Right cardiac atrium (tissue), 5 donors: ENCODE data around the gene GHR. TPM values are rescaled to one million over a fixed set of nuclear protein-coding genes. Genes with fewer than 3 reads are reported as not detected.

Source experiments
- ATAC-seq, 2 donors: fragments of 200-7000 bp; cut with Tn5 transposase; one replicate each; pipeline versions ENCODE4 v1.8.0 to v1.9.1; 2020; ENCODE audit warnings: moderate library complexity in 2 of 2, mild to moderate bottlenecking in 1 of 2
- DNase-seq, 3 donors: peaks; one replicate each; pipeline ENCODE4 v3.0.0-alpha.2; 2020
- H3K27ac ChIP-seq: one replicate; pipeline ENCODE4 v1.5.1; 2013; ENCODE audit warnings: mild to moderate bottlenecking, low read length, control low read depth, moderate library complexity
- H3K27me3 ChIP-seq: one replicate; pipeline ENCODE4 v1.6.1; 2013; ENCODE audit not compliant: control insufficient read depth, insufficient read depth
- H3K4me1 ChIP-seq: one replicate; pipeline ENCODE4 v1.6.1; 2013; ENCODE audit warnings: low read length; ENCODE audit not compliant: control insufficient read depth, insufficient read depth
- H3K4me3 ChIP-seq: one replicate; pipeline ENCODE4 v1.5.1; 2013; ENCODE audit warnings: low read length, control low read depth
- H3K9me3 ChIP-seq: one replicate; pipeline ENCODE4 v1.6.1; 2013; ENCODE audit warnings: low read length; ENCODE audit not compliant: control insufficient read depth
- WGBS: extraction: QIAGEN DNeasy Blood & Tissue Kit; methylation state at CpG from one replicate; pipeline ENCODE4 v1.1.7; 2013; 5-methylcytosine and 5-hydroxymethylcytosine counted together
- intact Hi-C, 4 donors: fragments of 100-400 bp; cut with DNase I; formaldehyde crosslinking; loops; one replicate each; pipeline versions ENCODE4 v1.11.0 to v1.14.0; 2022 to 2023
- long read RNA-seq, 4 donors: library from polyadenylated mRNA; unstranded; transcript quantifications; one replicate each; pipeline ENCODE4 v2.0.0, GENCODE V29; 2020 to 2021
- polyA plus RNA-seq: library from polyadenylated mRNA; stranded (reverse); fragments of 200-250 nt; gene quantifications from one replicate; pipeline ENCODE4 v1.2.3, GENCODE V29; 2013
- total RNA-seq, 4 donors: library from RNA; stranded (reverse); fragmentation: NEBNext Ultra II Directional; extraction: Animal tissue kit (Norgen Biotek cat#: 25700); gene quantifications; one replicate each; pipeline ENCODE4 v1.2.1, GENCODE V29; 2021
- donor health status: healthy with polysubstance abuse.
- donor health status: DM: no; HTN: yes; CAD: no.
- donor health status: DM: no; HTN: no; CAD: no.
- donor health status: DM: no; HTN: yes; CAD: no; lungs with severe emphysema.
- donor health status: DM: yes; HTN: yes; CAD: no.

The GHR gene
- total RNA-seq (10 to 100 TPM; 14.0 to 21.8 (median 18.0) TPM), polyA plus RNA-seq (8.1 TPM)
- long read RNA-seq, donor 1, partial matches to known transcripts, result 0 of 16 reads
- long read RNA-seq, donor 1, other reads (novel, unspliced or antisense), result 16 of 16 reads
- long read RNA-seq, donor 2, full-length matches to known transcripts, result 2 of 12 reads
- long read RNA-seq, donor 2, partial matches to known transcripts, result 0 of 12 reads
- long read RNA-seq, donor 2, other reads (novel, unspliced or antisense), result 10 of 12 reads
- long read RNA-seq, donor 3, full-length matches to known transcripts, result 1 of 15 reads
- long read RNA-seq, donor 3, partial matches to known transcripts, result 13 of 15 reads
- long read RNA-seq, donor 3, other reads (novel, unspliced or antisense), result 1 of 15 reads
- long read RNA-seq, donor 4, full-length matches to known transcripts, result 7 of 8 reads
- long read RNA-seq, donor 4, partial matches to known transcripts, result 0 of 8 reads
- long read RNA-seq, donor 4, other reads (novel, unspliced or antisense), result 1 of 8 reads

GRCh38 chr5:42423285-42424165, at the start of gene GHR:
TSS of gene GHR (plus strand) at chr5:42423439. CDS start at chr5:42565875, 142,436 bp downstream.
- intact Hi-C loops, result loop anchor here in 3 of 4 donors (5.0 to 10.0 kb wide), 3 partner anchors 159 to 231 kb away; no protein-coding TSS in a partner anchor
- DNase-seq (peak; percentile 84 to 93 (median 92)), ATAC-seq (peak; percentile 96 to 97)
- H3K27me3 ChIP-seq, result no peaks in the 10 kb centered on the region
- peak within 1 kb of the TSS; percentile 69 for H3K27ac ChIP-seq
- WGBS, result under 1% methylated on average over 60 of the region's 60 CpGs
- peak within 1 kb of the TSS; percentile 91 for H3K4me3 ChIP-seq
- no peaks in the 10 kb centered on the region for H3K4me1 ChIP-seq
- no peaks in the 10 kb centered on the region for H3K9me3 ChIP-seq

- Histone ChIP-seq H3K4me3 (no peak overlapping the region), H3K27ac (no peak overlapping the region), H3K27me3 (no peaks in the 10 kb centered on the region), H3K9me3 (no peaks in the 10 kb centered on the region), H3K4me1 (no peaks in the 10 kb centered on the region)
- DNase-seq (no peak), ATAC-seq (no peak)
- intact Hi-C loops, result no loop called here
- WGBS, result 82% methylated on average over 5 of the region's 5 CpGs
These were observed 48.5 kb upstream of the GHR start for GRCh38 chr5:42374679-42375273.

DNA sequence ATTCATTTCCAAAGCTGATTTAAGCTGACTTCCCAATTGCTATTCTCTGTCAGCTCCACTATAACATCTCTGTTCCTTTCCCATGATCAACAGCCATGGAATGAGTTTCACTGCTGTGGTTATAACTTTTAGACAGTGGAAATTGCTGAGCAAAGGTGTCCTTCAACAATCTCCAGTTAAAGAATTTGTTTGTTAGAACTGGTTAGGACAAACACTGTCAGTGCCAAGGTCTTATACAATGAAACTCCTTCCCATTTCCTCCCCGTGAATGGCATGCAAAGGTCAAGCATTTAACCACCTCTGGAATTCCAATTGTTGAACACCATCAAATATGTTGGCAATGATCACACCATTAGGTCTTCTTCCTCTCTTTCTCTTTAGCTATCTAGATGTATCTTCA, 45.7 kb upstream of the GHR start:
- no peaks in the 10 kb centered on the region for H3K9me3 ChIP-seq
- H3K27ac ChIP-seq, result no peak overlapping the region
- no peaks in the 10 kb centered on the region for H3K27me3 ChIP-seq
- no peaks in the 10 kb centered on the region for H3K4me1 ChIP-seq
- 15% methylated on average over 1 of the region's 1 CpG for WGBS
- ATAC-seq (no peak), DNase-seq (no peak)
- H3K4me3 ChIP-seq, result no peak overlapping the region
- intact Hi-C loops, result no loop called here

- 96% methylated on average over 2 of the region's 2 CpGs for WGBS
- intact Hi-C loops, result no loop called here
- Histone ChIP-seq H3K4me1 (no peaks in the 10 kb centered on the region), H3K9me3 (no peaks in the 10 kb centered on the region), H3K4me3 (no peak overlapping the region), H3K27ac (no peak overlapping the region), H3K27me3 (no peaks in the 10 kb centered on the region)
- ATAC-seq, result no peak
- no peak for DNase-seq
These were observed 41.3 kb upstream of the GHR start for GRCh38 chr5:42381973-42382372.

GRCh38 chr5:42387563-42387962, 35.7 kb upstream of the GHR start:
- H3K27me3 ChIP-seq, result no peaks in the 10 kb centered on the region
- no peaks in the 10 kb centered on the region for H3K4me1 ChIP-seq
- 75% methylated on average over 2 of the region's 2 CpGs for WGBS
- ATAC-seq (no peak), DNase-seq (no peak)
- H3K4me3 ChIP-seq, result no peak overlapping the region
- H3K9me3 ChIP-seq, result no peaks in the 10 kb centered on the region
- no peak overlapping the region for H3K27ac ChIP-seq
- intact Hi-C loops, result no loop called here

DNA sequence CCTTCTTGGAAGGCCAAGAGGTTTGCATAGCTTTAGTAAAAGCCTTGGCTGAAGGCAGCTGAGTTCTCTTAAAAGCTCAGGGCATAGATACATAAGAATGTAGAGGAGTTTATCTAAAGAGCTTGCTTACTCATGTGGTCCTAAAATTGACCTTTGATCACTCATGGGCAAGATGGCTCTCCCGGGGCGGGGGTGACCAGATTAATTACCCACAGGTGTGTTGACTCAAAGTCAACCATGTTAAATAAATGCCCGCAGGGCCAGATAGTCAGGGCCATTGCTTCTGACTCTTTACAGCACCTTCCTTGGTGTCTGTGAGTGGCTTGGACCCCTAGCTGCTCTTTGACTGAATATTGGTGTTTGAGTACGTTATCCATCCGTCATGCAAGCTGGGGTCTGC, 33.1 kb upstream of the GHR start:
- Histone ChIP-seq H3K9me3 (peaks cover 3% of the 10 kb centered on the region), H3K27me3 (no peaks in the 10 kb centered on the region), H3K4me1 (no peaks in the 10 kb centered on the region), H3K27ac (no peak overlapping the region), H3K4me3 (no peak overlapping the region)
- DNase-seq, result peak in 1 of 3 donors; percentile 30
- intact Hi-C loops, result no loop called here
- WGBS, result 84% methylated on average over 5 of the region's 5 CpGs
- no peak for ATAC-seq

- Histone ChIP-seq H3K9me3 (peaks cover 3% of the 10 kb centered on the region), H3K4me1 (no peaks in the 10 kb centered on the region), H3K27ac (no peak overlapping the region), H3K27me3 (no peaks in the 10 kb centered on the region), H3K4me3 (no peak overlapping the region)
- ATAC-seq (no peak), DNase-seq (peak in 1 of 3 donors; percentile 11)
- WGBS, result 70% methylated on average over 2 of the region's 2 CpGs
- intact Hi-C loops, result no loop called here
These were observed 30.3 kb upstream of the GHR start for GRCh38 chr5:42392917-42393316.

GRCh38 chr5:42396111-42396510, 27.1 kb upstream of the GHR start:
- 81% methylated on average over 5 of the region's 5 CpGs for WGBS
- H3K4me3 ChIP-seq, result no peak overlapping the region
- H3K4me1 ChIP-seq, result no peaks in the 10 kb centered on the region
- H3K27me3 ChIP-seq, result no peaks in the 10 kb centered on the region
- intact Hi-C loops, result no loop called here
- ATAC-seq, result no peak
- no peak overlapping the region for H3K27ac ChIP-seq
- peaks cover 3% of the 10 kb centered on the region for H3K9me3 ChIP-seq
- DNase-seq, result peak in 1 of 3 donors; percentile 27

GRCh38 chr5:42397267-42397666, 26.0 kb upstream of the GHR start:
- no peaks in the 10 kb centered on the region for H3K27me3 ChIP-seq
- DNase-seq (peak; percentile 12 to 65 (median 55)), ATAC-seq (peak; percentile 51 to 73)
- peaks cover 3% of the 10 kb centered on the region for H3K9me3 ChIP-seq
- intact Hi-C loops, result no loop called here
- WGBS, result 73% methylated on average over 8 of the region's 8 CpGs
- no peaks in the 10 kb centered on the region for H3K4me1 ChIP-seq
- H3K27ac ChIP-seq, result no peak overlapping the region
- no peak overlapping the region for H3K4me3 ChIP-seq

DNA sequence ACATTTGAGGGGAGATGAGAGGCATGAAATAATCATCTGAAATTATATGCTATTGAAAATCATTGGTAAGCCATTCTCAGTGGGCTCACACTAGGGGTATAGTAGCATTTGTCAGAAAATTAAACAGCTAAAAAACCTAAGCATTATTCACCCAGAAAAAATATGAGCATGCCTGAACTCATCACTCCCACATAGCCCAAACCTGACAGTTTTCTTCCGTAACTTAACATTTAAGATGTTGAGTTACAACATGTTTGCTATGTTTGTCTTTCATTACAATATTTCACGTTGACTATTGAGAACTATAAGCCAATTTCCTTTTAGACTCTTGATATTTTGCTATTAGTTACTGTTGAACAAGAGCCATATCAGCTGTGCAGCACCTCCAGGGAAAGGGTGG, 23.5 kb upstream of the GHR start:
- no peaks in the 10 kb centered on the region for H3K27me3 ChIP-seq
- DNase-seq (no peak), ATAC-seq (no peak)
- H3K9me3 ChIP-seq, result no peaks in the 10 kb centered on the region
- H3K4me3 ChIP-seq, result no peak overlapping the region
- H3K27ac ChIP-seq, result no peak overlapping the region
- H3K4me1 ChIP-seq, result no peaks in the 10 kb centered on the region
- intact Hi-C loops, result no loop called here
- WGBS, result 50% methylated on average over 2 of the region's 2 CpGs
